Dedifferentiated amniotic fluid mesenchymal stem cell (primary cell): ENCODE measurements around the gene SIX2.
A peak's percentile ranks its signal among the peaks of the same experiment; 100 is the strongest.

ENCODE experiments used
- DNase-seq: peaks from one replicate; pipeline ENCODE4 v3.0.0-alpha.2; 2016; ENCODE audit errors: extremely low spot score

Gene SIX2

DNA sequence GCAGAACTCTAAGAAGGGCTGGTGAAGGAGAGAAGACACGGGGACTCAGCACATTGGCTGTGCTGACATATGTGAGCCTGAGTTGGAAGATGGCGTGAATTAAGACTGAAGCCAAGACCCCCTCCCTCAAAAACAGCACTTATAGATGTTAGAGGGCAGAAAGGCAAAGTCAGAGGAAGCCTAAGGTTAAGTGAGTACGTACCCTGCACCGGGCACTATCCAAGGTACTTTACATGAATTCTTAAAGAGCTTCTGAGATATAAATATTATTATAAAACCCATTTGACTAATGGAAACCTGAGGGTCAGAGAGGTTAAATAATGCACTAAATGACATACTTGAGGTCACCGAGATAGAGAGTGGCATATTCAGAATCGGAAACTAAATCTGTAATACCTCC is 42.2 kb downstream of the SIX2 start:
- no peak for DNase-seq

DNA sequence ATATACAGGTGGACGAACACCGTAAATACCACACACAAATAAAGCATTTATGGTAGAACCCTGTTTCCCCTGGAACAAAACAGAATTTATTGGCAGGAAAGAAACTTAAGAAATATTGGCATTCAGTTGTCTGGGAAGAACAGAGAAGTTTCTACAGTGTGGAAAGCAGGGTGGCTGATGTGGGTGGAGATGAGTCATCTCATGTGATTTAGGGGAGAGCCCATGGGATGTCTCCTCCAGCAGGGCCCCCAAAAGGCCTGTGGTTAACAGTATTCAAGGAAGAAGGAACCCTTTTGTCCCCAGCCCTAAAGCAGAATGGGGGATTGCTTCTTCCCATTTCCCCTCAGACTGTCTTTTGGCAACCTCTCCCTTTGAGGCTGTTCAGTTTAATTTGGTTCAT is 43.6 kb downstream of the SIX2 start:
- DNase-seq, result no peak

DNA sequence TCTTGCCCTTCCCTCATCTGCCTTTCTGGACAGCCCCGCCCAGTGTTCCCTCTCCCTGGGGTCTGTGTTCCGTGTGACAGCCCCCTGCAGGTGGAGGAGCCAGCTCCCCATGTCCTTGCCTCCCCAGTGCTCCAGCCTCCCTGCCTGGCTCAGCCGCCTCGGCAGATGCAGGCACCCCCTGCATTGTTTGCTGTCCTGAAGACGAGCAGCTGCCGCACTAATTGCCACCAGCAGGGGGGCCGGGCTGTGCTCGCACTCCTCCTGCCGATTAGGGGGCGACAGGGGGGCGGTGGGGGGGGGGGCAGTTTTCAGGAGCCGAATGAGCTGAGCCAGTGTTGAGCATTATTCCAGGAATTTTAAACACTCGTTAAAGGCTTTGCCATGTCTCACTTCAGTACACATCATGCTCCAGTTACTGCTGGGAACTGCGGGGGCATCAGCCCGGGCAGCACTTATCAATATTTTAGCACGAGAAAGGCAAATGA is 44.5 kb downstream of the SIX2 start:
- DNase-seq, result no peak

DNA sequence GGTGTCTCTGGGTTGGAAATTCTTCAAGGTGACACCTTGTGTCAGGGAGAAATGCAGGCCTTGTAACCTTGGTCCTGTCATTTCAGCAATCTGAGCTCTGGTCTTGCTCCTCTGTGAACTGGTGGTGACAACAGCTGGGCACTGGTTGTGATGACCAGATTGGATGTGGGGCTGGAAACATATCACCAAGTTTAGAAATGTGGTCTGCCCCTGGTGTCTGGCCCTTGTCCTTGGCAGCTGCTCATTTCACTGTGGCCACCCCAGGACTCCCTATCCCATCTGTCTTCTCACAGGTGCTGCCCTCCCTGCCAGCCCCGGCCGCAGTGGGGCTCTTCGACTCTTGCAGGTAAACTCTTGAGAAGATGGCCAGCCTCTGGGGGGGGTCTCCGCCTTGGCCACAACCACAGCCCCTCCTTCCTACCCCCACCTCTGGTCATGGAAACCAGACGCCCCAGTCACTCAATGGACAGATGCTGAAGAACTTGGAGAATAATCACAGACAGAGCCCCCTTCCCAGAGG is 47.0 kb downstream of the SIX2 start:
- no peak for DNase-seq

DNA sequence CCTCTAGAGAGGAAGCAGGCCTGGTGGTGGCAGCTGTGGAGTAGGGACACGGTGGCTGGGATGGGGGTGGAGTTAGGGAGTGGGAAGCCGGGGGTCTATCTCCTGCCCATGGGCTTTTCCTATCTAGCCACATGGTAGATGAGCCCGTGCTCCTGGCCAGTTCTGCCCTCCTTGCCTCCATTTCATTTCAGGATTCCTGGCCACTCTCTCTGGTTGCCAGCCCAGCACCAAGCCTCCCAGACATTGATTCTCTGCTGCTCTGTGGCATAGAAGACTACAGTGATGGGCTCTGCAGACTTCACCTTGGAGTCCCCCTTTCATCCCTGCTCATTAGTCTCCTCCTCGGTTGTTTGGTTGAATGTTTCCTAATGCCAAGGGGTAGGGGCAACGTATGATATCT is 48.4 kb downstream of the SIX2 start:
- DNase-seq, result no peak

DNA sequence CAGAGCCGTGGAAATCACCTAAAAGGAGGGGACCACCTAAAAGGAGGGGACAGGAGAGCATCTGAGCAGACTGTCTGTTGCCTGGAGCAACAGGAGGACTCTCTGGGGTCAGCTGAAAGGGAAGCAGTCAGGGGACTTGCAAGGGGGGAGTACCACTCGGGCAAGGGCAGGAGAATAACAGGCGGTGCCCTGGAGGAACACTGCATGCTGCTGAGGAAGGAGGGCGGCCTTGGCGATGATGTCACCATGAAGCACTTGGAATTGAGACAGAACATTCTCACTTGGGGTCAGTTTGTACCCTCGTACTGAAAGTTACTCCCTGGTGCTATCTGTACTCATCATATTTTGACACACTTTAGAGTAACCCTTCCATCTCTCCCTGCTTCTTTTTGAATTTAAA is 49.4 kb downstream of the SIX2 start:
- no peak for DNase-seq

DNA sequence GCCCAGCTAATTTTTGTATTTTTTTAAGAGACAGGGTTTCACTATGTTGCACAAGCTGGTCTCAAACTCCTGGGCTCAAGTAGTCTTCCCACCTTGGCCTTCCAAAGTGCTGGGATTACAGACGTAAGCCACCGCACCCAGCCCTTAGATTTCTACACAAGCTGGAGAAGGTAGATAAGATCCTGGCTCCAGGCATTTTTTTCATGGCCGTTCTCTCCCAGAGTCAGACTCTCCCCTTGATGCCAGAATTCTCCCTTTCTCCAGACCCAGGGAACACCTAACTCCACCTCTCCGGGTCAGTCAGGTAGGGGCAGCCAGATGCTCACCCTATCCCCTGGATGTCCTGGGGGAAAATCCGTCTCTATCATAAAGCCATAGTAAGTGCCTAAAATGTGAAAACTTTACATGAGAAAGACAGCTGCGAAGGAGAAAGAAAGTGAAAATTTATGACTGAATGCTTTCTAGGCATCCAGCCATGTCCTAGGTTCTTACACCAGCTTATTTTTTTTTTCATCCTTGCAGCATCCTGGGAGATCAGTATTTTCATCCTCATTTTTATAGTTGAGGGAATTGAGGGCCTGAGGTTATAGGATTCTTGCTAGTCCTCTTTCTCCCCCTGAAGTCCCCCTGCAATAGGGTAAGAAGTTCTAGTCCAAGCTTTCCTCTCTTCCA is 51.5 kb downstream of the SIX2 start:
- no peak for DNase-seq

DNA sequence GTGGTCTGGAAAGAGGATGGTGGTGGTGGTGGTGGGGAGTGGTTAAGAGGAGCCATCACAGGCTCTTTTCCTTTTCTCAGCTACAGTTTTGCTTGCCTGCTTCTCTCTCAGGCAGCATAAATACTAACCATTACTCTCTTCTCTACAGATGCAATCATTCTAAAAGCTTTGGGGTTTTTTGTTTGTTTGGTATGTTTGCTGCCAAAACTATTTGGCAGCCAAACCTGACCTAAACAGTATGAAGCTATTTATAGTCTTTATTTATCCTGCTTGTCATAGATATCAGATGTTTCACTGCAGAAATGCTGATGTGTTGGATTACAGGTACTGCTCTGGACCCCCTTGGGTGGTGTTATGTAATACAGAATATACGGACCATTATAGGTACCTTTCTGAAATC is 52.4 kb downstream of the SIX2 start:
- no peak for DNase-seq

DNA sequence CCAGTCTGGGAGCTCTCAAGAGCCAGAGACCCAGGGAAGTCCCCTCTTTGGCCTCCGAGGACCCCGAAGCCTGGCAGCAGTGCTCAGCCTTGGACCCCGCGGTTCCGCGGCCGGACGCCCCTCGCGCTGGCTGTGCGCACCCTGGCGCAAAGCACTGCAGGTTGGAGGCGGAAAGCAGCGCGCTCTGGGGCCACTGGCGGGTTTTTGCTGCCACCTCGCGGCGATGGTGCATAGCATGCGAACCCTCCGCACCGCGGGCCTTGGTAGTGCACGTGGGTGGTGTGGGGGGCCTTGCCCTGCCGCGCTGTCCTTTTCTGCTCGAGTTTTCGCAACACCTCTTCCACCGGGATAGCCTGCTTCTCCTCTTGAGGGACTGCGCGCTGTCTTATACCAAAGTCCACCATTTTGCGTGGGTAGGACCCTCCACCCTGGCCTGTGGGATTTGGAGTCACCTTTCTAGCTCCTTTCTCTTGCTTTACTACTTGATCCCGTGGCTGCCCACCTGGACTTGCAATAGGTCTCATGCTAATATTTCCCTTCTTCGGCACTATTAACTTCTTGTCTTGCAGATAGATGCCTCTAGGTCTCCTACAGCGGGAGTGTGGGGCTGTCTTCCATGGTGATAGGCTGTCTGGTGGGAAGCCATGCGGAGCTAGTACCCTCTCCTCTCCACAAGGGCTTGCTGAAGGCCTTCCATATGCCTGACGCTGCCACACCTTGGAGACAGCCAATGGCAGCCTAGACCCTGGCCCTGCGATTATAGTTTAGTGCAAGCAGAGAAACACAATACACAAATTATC is 53.5 kb downstream of the SIX2 start:
- DNase-seq, result peak; percentile 54
